ENCODE results near the gene DBT. TPM values are rescaled to one million over a fixed set of nuclear protein-coding genes. Genes with fewer than 3 reads are reported as not detected.

DBT gene
- polyA plus RNA-seq, 1 experiment, result 11.4 TPM

DNA sequence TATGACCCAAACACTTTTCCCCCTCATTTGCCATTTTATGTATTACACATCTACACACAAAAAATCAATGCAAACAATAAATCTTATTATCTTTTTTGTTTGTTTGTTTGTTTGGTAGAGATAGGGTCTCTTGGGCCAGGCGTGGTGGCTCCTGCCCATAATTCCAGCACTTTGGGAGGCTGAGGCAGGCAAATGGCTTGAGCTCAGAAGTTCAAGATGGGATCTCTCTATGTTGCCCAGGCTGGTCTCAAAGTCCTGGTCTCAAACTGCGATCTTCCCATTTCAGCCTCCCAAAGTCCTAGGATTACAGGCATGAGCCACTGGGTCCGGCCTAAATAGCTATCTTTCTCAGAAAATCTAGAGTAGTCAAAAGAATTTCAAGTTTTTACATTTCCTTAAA is 1.2 kb upstream of the DBT start:
- Histone ChIP-seq H3K27me3 (ENCODE audit: control insufficient read depth, insufficient read depth, low read length) (peaks cover 4% of the 10 kb centered on the region), H3K4me3 (ENCODE audit: low read depth, low read length) (no peak overlapping the region), H3K27ac (ENCODE audit: low read depth, low read length) (no peak overlapping the region), H3K9me3 (ENCODE audit: control insufficient read depth, insufficient read depth, low read length) (no peaks in the 10 kb centered on the region)
- POLR2A ChIA-PET, result interaction anchor here (1.7 kb wide), 1 partner anchor 15 kb away, joined by 11 read pairs; the partner anchor contains the start of gene RTCA
- DNase-seq (ENCODE audit: low read depth, low spot score), result no peak
- TF ChIP-seq, protein P1, sequence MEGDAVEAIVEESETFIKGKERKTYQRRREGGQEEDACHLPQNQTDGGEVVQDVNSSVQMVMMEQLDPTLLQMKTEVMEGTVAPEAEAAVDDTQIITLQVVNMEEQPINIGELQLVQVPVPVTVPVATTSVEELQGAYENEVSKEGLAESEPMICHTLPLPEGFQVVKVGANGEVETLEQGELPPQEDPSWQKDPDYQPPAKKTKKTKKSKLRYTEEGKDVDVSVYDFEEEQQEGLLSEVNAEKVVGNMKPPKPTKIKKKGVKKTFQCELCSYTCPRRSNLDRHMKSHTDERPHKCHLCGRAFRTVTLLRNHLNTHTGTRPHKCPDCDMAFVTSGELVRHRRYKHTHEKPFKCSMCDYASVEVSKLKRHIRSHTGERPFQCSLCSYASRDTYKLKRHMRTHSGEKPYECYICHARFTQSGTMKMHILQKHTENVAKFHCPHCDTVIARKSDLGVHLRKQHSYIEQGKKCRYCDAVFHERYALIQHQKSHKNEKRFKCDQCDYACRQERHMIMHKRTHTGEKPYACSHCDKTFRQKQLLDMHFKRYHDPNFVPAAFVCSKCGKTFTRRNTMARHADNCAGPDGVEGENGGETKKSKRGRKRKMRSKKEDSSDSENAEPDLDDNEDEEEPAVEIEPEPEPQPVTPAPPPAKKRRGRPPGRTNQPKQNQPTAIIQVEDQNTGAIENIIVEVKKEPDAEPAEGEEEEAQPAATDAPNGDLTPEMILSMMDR (IDR thresholded peaks at IDR 0.05; ENCODE audit: low read depth, low read length), result no peak
- CTCF ChIA-PET, result interaction anchor here (0.5 to 1.6 kb wide), 5 partner anchors 11 to 1107 kb away, joined by 3 to 4 read pairs (median 3); no protein-coding TSS in a partner anchor

DNA sequence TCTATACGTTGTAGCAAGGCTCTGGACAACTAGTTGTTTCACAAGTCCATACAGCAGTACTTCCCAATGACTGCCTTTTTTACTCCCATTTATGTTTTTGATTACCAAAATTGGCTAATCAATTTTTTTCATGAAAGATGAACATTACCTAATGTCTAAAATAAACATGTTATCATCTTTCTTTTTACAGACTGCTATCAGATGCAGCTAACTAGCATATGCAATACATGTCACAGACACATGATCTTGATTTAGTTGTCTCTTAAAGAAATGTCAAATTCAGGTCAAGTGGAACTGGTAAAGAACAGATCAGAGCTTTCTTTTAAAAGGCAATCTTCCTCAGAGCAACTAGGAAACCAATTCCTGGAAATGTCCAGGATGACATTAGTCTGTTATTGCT is 630 bp upstream of the DBT start:
- Histone ChIP-seq H3K4me3 (ENCODE audit: low read depth, low read length) (peak overlapping the region; percentile 98), H3K27me3 (ENCODE audit: control insufficient read depth, insufficient read depth, low read length) (peaks cover 3% of the 10 kb centered on the region), H3K27ac (ENCODE audit: low read depth, low read length) (no peak overlapping the region), H3K9me3 (ENCODE audit: control insufficient read depth, insufficient read depth, low read length) (no peaks in the 10 kb centered on the region)
- TF ChIP-seq, protein P1 (IDR thresholded peaks at IDR 0.05; ENCODE audit: low read depth, low read length), result no peak
- ChIA-PET POLR2A (interaction anchor here (0.6 to 1.9 kb wide), 4 partner anchors 11 to 280 kb away, joined by 4 to 11 read pairs (median 6); partner anchors contain the start of genes CDC14A, RTCA and SLC35A3), CTCF (interaction anchor here (0.5 to 1.6 kb wide), 5 partner anchors 11 to 618 kb away, joined by 3 to 5 read pairs (median 3); no protein-coding TSS in a partner anchor)
- DNase-seq (ENCODE audit: low read depth, low spot score), result no peak

DNA sequence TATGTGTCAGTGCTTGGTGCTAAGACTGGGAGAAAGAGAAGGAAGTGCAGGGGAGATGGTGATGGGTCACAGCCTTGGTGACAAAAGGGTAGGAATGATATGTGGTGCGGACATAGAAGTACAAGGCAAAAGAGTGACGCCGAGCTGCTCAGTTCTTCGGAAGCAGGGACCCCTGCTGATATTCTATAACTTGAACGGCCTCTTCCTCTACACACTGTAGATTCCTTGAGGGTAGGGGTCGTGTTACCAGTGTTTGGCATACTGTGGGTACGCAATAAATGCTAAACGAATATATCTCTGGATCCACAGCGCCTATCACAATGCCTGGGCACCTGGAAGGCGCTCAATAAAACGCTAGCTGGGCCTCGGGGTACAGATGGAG is 488 bp downstream of the DBT start:
- Histone ChIP-seq H3K27ac (ENCODE audit: low read depth, low read length) (peak overlapping the region; percentile 69), H3K27me3 (ENCODE audit: control insufficient read depth, insufficient read depth, low read length) (no peaks in the 10 kb centered on the region), H3K4me3 (ENCODE audit: low read depth, low read length) (peak overlapping the region; percentile 98), H3K9me3 (ENCODE audit: control insufficient read depth, insufficient read depth, low read length) (no peaks in the 10 kb centered on the region)
- POLR2A ChIA-PET, result interaction anchor here (0.5 to 1.9 kb wide), 4 partner anchors 17 to 279 kb away, joined by 4 to 11 read pairs (median 5); partner anchors contain the start of genes CDC14A, RTCA and SLC35A3
- TF ChIP-seq, protein P1 (IDR thresholded peaks at IDR 0.05; ENCODE audit: low read depth, low read length), result no peak
- no peak for DNase-seq (ENCODE audit: low read depth, low spot score)
- CTCF ChIA-PET, result interaction anchor here (1.0 kb wide), 1 partner anchor 19 kb away, joined by 5 read pairs; no protein-coding TSS in a partner anchor

DNA sequence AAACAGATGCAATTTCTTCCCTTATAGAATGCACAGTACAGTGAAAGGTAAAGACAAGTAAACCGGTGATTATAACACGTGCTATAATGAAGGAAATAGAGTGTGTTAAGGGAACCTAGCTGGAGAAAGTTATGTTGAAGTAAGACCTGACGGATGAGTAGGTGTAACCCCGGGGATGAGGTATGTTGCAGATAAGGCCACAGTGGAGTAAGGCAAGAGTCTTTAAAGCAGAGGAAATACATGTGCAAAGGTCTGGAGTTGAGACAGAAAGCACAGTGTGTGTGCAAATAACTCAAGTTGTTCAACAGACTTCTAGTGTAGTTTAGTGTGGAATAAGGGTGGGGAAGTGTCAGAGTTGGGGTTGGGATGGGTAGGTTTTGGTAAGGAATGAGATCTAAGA is 2.9 kb downstream of the DBT start:
- CTCF ChIA-PET, result no interaction called here
- POLR2A ChIA-PET, result no interaction called here
- H3K27ac ChIP-seq (ENCODE audit: low read depth, low read length), result no peak overlapping the region
- no peaks in the 10 kb centered on the region for H3K27me3 ChIP-seq (ENCODE audit: control insufficient read depth, insufficient read depth, low read length)
- H3K4me3 ChIP-seq (ENCODE audit: low read depth, low read length), result no peak overlapping the region
- DNase-seq (ENCODE audit: low read depth, low spot score), result no peak
- TF ChIP-seq, protein P1 (IDR thresholded peaks at IDR 0.05; ENCODE audit: low read depth, low read length), result no peak
- no peaks in the 10 kb centered on the region for H3K9me3 ChIP-seq (ENCODE audit: control insufficient read depth, insufficient read depth, low read length)

DNA sequence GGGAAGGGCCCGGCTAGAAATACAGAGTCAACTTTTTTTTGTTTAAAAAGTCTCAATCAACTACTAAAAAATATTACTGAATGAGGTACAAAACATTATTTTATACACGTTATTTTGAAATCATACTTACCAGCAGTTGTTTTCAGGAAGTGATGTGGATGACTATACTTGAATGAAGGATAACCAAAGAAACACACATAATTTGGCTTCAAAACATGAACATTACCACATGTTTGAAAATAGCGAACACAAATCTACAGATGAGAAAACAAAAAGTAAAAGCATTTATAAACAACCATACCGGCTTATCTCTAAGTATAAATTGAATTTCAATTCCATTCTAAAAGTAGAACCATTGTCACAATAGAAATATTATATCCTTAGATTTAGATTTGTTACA is 9.0 kb downstream of the DBT start:
- no peaks in the 10 kb centered on the region for H3K27me3 ChIP-seq (ENCODE audit: control insufficient read depth, insufficient read depth, low read length)
- TF ChIP-seq, protein P1 (IDR thresholded peaks at IDR 0.05; ENCODE audit: low read depth, low read length), result no peak
- no peak overlapping the region for H3K27ac ChIP-seq (ENCODE audit: low read depth, low read length)
- no peak for DNase-seq (ENCODE audit: low read depth, low spot score)
- POLR2A ChIA-PET, result no interaction called here
- H3K4me3 ChIP-seq (ENCODE audit: low read depth, low read length), result no peak overlapping the region
- no peaks in the 10 kb centered on the region for H3K9me3 ChIP-seq (ENCODE audit: control insufficient read depth, insufficient read depth, low read length)
- CTCF ChIA-PET, result no interaction called here

Data from AG04450 (cell line).